Measurements from ENCODE around the gene GYPE.
"Not testable (repeated sequence)": the region's sequence is repeated elsewhere in the genome, so short reads cannot be mapped to it uniquely, and the experiment has no call there.

The GYPE gene

GRCh38 chr4:143869925-143870324, 35.4 kb downstream of the GYPE start:
- not testable (repeated sequence) for DNase-seq (ENCODE audit: low read depth in 2 of 2)

GRCh38 chr4:143862716-143863115, 42.6 kb downstream of the GYPE start:
- DNase-seq (ENCODE audit: low read depth in 2 of 2) = not testable (repeated sequence)

DNA sequence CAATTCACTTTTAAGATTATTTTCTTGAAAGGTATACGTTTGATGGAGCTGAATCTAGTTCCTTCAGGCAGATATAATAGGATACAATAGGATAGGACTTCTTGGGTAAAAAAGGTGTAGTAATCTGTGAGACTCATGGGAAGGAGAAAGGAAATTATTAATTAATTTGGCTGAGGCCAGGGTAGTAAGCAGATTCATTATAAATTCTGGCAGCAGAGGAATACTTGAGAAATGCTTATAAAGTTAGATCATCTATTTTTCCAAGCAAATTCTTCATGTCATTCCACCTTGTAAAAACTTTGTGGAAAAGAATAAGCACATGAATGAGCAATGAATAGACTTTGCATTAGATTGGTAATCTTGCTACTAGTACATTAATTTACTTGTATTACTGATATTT, 46.9 kb downstream of the GYPE start:
- no peak for DNase-seq (ENCODE audit: low read depth in 2 of 2)

DNA sequence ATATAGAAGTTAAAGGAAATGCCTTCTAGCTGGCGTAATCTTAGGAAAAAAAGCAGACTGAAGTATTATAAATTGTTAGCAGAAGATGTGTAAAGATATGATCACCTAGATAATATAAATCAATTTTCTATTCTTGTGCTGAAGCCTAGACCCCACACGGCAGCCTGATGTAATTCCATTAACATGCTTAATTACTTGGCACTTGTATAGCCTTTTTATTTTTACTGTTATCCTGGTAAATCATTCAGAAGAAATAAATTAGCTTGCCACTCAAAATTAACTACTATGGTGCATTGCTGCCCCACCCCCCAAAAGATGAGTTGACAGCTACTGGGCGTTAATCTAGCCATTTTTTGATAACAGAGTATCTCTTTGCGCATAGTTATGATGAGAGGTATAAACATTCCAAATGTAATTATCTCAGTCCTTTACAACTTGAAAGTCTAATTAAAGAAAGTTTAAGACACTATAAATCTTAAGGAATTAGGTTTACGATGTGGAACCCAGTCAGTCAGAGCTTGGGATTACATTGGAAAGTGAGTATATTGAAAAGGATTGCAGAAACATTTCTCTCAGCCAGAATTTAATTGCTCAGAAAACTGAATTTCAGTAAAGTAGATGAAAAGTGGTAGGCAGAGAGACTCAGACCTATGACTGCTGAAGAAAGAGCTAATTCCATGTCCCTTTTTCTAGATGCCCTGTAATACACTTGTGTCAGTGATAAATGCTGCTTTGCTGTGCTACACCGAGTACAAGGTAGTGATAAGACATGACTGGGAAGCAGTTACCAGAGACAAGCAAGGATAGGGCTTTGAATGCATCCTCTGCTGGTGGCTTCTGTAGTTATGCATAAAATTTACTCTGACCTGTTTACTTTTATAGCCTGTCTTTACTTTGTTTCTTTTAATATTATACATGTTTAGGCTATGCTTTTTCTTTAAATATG, 47.7 kb downstream of the GYPE start:
- DNase-seq (ENCODE audit: low read depth in 2 of 2) = not testable (repeated sequence)

GRCh38 chr4:143856017-143856557, 49.3 kb downstream of the GYPE start:
- DNase-seq (ENCODE audit: low read depth in 2 of 2) = not testable (repeated sequence)

DNA sequence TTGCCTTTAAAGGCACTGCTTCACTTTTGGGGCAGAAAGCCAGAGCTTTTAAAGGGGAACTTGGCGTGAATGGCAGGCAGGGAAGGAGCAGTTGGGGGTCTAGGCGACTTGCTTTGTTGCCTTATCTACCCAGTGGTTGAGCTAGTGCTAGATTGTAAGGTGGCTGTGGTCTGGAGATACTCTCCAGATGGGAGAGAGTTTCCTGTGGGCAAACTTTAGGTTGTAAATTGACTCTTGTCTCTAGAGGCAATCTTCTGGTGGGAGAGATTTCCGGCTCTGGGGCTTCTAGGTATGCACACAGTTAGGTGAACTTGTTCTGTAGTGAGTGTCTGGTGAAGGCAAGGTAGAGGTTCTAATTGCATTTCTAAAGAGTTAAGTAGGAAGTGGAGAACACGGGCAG, 50.7 kb downstream of the GYPE start:
- DNase-seq (ENCODE audit: low read depth in 2 of 2) = not testable (repeated sequence)

DNA sequence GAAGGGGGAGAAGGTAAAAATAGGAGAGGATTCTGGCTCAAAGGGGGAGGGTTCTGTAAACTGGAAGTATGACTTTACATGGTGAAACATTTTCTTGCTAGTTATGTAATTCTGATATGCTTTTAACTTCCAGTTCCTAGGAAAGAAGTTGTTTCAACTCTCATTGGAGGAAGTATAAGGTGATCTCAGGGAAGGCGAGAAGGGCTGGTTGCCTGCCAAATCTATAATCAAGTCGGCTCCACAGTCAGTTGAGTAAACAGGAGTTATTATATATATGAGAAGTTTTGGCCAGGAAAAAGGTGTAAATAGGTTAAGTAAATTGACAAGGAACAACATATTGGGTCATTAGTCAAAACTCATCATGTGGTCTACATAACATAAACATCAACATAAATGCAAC, 56.1 kb downstream of the GYPE start:
- not testable (repeated sequence) for DNase-seq (ENCODE audit: low read depth in 2 of 2)

DNA sequence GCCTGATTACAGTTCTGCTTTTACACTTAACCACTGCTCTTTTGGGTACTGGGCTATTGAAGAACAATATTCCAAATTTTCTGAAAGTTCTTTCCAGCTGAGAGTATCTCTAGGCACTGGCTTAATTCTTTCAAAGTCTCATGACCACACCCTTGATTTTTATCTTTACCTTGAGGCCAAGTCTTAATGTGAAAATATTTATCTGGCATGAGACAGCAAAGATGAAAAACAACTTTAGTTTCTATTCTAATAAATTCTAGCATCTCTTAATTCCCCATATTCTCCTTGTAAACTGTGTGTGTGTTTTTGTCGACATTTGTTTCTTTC, 61.9 kb downstream of the GYPE start:
- DNase-seq (ENCODE audit: low read depth in 2 of 2) = not testable (repeated sequence)

DNA sequence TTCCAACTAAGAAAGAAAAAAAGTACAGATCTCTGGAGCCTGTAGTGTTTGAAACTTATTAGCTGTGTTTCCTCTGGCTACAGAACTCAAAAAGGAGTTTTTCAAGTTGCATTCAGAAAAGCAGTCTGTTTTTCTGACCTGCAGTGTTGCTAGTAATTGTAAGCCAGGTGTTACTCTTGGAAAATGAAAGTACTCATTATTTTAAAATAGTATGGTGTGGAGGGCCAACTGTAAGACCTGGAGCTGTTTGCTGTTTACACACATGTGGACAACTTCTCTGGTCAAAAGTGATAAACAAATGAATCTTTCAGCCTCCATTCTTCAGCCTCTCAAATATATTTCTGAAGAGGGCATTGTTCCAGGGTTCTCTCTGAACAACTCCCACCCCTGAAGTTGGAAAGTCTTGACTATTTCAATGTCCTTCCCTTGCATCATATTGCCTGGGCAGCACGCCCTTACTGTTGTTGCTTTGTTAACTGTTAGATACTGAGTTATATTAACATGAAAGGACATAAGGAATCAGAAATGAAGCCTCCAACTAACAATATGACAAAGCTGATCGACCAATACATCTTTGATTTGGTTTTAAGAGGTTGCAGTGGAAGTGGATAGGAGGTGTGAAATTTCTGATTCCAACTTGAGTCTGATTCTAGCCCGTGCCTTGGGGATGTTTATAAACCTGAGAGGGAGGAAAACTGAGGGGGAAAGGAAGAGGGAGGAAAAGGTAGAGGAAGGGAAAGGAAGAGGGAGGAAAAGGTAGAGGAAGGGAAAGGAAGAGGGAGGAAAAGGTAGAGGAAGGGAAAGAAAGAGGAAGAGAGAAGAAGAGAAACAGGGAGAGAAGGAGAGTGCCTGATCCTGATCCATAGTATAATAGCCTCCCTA, 62.5 kb downstream of the GYPE start:
- DNase-seq (ENCODE audit: low read depth in 2 of 2) = not testable (repeated sequence)

GRCh38 chr4:143839413-143839812, 65.9 kb downstream of the GYPE start:
- not testable (repeated sequence) for DNase-seq (ENCODE audit: low read depth in 2 of 2)

DNA sequence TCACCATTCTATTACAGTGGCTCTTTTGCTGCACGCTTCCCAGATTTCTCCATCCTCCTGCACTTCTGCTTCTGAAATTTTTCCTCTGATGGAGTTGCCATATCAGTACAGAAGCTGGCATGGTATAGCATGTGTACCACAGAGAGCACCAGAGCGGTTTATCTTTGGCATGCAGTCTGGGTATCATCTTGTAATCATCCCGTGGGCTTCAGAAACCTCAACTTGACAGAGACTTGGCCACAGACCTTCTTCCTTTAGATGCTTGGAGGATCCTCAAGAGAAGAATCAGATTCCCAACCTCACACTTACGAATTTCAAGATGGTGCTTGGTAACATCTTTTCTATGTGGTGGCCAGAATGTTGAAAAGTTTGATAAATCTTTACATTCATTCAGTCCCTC, 71.2 kb downstream of the GYPE start:
- DNase-seq (ENCODE audit: low read depth in 2 of 2) = not testable (repeated sequence)

DNA sequence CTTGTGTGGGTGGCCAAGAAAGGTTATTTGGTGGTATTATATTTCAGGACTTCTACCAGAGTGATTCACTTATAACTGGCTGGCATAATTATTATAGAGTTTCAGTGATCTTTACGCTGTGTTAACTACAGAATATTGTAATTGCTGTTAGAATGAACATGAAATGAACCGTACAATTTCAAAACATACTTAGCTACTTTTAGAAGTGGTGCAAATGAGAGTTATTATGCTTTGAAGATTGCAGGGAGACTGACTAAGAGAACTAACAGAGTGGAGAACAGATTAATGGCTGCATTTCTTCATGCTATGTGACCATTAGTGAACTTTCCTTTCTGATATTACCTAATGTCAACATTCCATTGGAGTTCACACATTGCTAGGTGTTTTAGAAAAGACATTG, 71.7 kb downstream of the GYPE start:
- not testable (repeated sequence) for DNase-seq (ENCODE audit: low read depth in 2 of 2)

- DNase-seq (ENCODE audit: low read depth in 2 of 2) = not testable (repeated sequence)
Observed at GRCh38 chr4:143830576-143830975, 74.8 kb downstream of the GYPE start.

DNA sequence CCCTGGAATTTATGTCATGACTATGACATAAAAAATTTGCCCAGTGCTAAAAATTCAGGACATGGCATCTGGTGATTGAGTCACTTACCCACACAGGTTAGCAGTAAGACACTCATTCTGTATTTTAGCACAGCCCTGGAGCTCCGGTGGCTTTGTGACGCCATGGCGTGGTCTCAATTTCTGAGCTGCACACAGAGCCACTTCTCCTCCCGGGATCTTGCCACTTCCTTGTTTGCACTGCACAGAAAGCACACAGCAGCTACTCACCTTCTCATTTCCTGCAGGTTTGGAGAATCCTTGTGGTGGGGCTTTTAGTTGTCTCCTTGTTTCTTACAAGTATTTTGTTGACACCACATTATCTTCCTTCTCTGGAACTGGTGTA, 76.1 kb downstream of the GYPE start:
- DNase-seq (ENCODE audit: low read depth in 2 of 2) = not testable (repeated sequence)

All from stimulated activated CD8-positive, alpha-beta memory T cell treated with anti-CD3 and anti-CD28 coated beads, Interleukin-7, amount 100 ng/mL, for 4 hours (primary cell).